Activated naive CD8-positive, alpha-beta T cell treated with anti-CD3 and anti-CD28 coated beads, Interleukin-2, amount 50 U/mL, for 16 hours (primary cell): ENCODE measurements around the gene SLC16A11.
"Not testable (repeated sequence)": the region's sequence is repeated elsewhere in the genome, so short reads cannot be mapped to it uniquely, and the experiment has no call there.

ENCODE experiments used
- DNase-seq: peaks from one replicate; pipeline ENCODE4 v3.0.0-alpha.2; 2020; ENCODE audit warnings: low read depth, low spot score

SLC16A11 gene

DNA sequence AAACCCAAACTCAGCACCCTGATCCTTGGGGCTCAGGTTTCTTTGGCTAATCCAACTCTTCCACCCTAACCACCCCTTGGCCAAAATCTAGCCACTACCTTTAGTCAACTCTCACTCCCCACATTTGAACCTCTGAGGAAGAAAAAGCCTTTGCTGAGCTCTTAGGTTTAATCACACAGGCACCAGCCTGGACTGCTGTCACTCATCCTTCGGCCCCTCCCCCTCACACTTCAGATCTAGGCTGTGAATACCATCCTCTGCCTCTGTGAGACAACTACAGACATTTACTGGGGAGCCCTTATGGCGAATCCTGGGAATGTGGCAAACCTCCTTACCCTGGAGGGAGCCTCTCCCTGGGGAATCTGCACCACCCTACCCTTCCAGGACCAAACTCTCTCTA, 36.7 kb downstream of the SLC16A11 start:
- DNase-seq, result no peak

GRCh38 chr17:7005716-7006115, 38.2 kb downstream of the SLC16A11 start:
- DNase-seq, result no peak

- DNase-seq, result no peak
These were observed 39.3 kb downstream of the SLC16A11 start for GRCh38 chr17:7004398-7005253.

DNA sequence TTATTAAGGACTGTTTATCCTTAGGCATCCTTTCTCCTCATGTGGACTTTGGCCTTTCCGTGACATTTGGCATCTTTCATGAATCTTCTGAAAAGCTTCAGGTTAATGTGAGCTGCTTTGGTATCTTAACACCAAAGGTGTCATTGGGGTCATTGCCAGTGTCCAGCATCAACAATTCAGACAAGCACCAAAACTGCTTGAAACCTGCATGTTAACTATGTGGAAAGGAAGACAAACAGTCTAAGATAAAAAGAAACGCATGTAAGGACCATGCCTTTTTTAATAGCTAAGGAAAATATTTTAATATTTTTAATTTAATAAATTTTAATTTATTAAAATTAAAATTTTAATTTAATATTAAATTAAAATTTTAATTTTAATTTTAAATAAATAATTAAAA, 40.1 kb downstream of the SLC16A11 start:
- DNase-seq, result no peak

GRCh38 chr17:7002288-7003047, 41.4 kb downstream of the SLC16A11 start:
- no peak for DNase-seq

GRCh38 chr17:7001318-7001961, 42.5 kb downstream of the SLC16A11 start:
- no peak for DNase-seq

DNA sequence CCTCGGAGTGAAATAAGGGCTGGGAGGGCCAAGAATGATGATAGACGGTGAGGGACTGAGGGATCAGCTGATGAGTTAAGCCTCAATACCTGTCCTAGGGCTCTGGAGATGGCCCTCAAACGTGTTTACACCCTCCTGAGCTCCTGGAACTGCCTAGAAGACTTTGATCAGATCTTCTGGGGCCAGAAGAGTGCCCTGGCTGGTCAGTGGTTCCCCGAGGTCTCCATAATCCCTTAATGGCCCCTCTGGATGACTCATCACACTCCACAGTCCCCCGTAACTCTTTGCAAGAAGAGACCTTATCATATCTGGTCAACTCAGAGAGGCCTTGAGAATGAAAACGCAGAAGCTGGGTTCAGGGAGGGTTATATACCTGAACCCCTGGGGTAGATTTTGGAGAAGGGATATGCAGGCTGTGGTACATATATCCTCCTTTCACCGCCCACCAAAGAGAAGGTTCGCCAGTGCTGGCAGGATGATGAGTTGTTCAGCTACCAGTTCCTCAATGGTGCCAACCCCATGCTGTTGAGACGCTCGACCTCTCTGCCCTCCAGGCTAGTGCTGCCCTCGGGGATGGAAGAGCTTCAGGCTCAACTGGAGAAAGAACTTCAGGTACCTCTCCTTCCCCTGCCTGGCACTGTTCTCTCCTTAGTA, 44.9 kb downstream of the SLC16A11 start:
- no peak for DNase-seq

DNA sequence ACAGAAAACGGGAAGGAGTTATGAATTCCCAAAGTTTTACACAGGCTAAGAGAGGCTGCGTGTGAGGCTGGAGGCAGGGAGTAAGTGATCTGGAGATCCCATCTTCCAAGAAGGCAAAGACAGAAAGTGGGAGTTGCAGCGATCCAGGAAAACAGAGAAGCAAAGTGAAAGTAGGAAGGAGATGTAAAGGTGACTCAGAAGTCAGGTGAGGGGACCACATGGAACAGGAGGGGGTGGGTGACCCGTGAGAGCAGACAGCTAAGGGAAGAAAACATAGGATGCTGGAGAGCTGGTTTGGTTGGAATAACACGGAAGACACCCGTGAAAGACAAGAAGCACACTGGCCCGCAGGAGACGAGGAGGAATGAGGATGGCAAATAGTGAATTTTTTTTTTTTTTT, 46.7 kb downstream of the SLC16A11 start:
- no peak for DNase-seq

GRCh38 chr17:6996256-6997011, 47.5 kb downstream of the SLC16A11 start:
- DNase-seq, result no peak

GRCh38 chr17:6995500-6996255, 48.2 kb downstream of the SLC16A11 start, which contains the start of gene ALOX12:
TSS of gene ALOX12 (plus strand) at chr17:6996049. CDS start at chr17:6996118, 69 bp downstream.
- no peak for DNase-seq

DNA sequence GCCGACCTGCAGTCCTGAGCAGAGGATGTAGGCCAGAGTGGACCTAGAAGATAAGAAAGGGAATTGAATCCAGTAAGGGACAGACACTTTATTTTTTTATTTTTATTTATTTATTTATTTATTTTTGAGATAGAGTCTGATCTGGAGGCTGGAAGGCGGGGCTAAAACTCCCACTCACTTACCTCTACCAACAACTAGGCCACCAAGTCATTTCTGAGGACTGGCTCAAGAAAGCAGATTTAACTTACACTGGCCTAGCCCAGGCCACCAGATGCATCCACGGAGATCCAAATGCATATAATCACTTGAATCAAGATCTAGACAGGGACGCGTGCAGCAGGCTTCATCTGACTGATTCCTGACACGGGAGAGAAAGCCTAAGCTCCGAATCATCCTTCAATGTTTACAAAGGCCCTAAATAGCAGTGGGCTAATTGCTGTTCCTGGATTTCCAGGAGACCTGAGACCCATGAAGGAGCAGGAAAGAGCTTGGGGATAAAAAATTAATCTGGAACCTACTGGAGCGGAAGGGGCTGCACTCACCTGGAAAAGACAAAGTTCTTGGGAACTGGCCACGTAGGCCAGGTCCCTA, 49.1 kb downstream of the SLC16A11 start:
- no peak for DNase-seq

DNA sequence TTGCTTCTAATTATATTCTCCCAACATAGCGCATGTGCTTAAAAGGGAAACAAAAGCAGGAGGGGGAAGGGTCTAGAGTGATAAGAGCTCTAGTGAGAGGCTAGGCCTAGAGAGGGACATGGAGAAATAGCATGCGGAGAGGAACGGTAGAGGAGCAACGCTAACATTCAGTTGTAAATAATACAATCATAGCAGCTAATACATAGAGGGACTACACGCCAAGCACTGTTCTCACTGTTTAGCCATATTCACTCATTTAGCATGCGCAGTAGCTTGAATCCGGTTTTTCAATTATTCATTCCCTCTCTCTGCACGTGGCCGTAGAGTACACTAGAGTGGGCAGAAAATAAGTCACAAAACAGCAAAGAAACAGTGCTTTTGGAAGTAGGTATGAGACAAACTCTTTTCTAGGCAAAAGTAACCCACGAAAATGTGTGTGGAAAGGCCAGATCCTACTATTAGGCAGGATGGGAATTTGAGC, 49.7 kb downstream of the SLC16A11 start:
- DNase-seq, result no peak

- DNase-seq, result not testable (repeated sequence)
These were observed 50.3 kb downstream of the SLC16A11 start for GRCh38 chr17:6993613-6994056.
